GM11168 (cell line): ENCODE results near the gene PFKFB1.

Experiments
- in situ Hi-C: fragments of 300-500 bp; cut with MboI; formaldehyde crosslinking; loops from one replicate; pipeline ENCODE4 v1.12.0; 2022; ENCODE audit warnings: low sequenced_read_pairs; ENCODE audit not compliant: unreplicated experiment

PFKFB1 gene

GRCh38 chrX:54928876-54929275, 65.1 kb downstream of the PFKFB1 start:
- in situ Hi-C loops: no loop called here

- in situ Hi-C loops: no loop called here
These were observed 67.0 kb downstream of the PFKFB1 start for GRCh38 chrX:54926978-54927377.

- in situ Hi-C loops: no loop called here
These were observed 70.6 kb downstream of the PFKFB1 start for GRCh38 chrX:54923376-54923775.

GRCh38 chrX:54922547-54922946, 71.4 kb downstream of the PFKFB1 start:
- in situ Hi-C loops: no loop called here

GRCh38 chrX:54921427-54922021, 72.5 kb downstream of the PFKFB1 start:
- in situ Hi-C loops: no loop called here

GRCh38 chrX:54920610-54921426, 73.2 kb downstream of the PFKFB1 start, which contains the start of gene TRO:
Gene TRO, plus strand, starts transcription at chrX:54920824. Its CDS starts 1,423 bp downstream, at chrX:54922247.
- in situ Hi-C loops: no loop called here

GRCh38 chrX:54909941-54910340, 84.0 kb downstream of the PFKFB1 start:
- in situ Hi-C loops: no loop called here

GRCh38 chrX:54894159-54894558, 99.8 kb downstream of the PFKFB1 start:
- in situ Hi-C loops: no loop called here

- in situ Hi-C loops: no loop called here
These were observed 102.4 kb downstream of the PFKFB1 start for GRCh38 chrX:54891573-54891972.

- in situ Hi-C loops: no loop called here
These were observed 108.2 kb downstream of the PFKFB1 start for GRCh38 chrX:54885740-54886139.
